ENCODE results near the gene NFIA. TPM values are rescaled to one million over a fixed set of nuclear protein-coding genes. Genes with fewer than 3 reads are reported as not detected.

Gene NFIA
- total and polyA plus RNA-seq, 9 of the 15 experiments (the other 6 are each of a cell fraction or from before 2014, with no cell fraction given): 5.3 to 24.9 (median 9.8) TPM

- 3% methylated on average over 2 of the region's 2 CpGs for WGBS (ENCODE audit: insufficient coverage, low coverage, missing lambda C conversion rate)
- Histone ChIP-seq H3K9ac (ENCODE audit: insufficient read depth in 1 of 2, low read depth in 2 of 2, low read length in 2 of 2) (peak overlapping the region in 1 of 2 experiments; percentile 62; a peak in 2 of 4 replicates), H3K27me3 (ENCODE audit: control insufficient read depth in 2 of 2, insufficient read depth in 2 of 2, low read length in 2 of 2) (no peaks in the 10 kb centered on the region), H3K4me2 (ENCODE audit: insufficient read depth, low read length) (peak overlapping the region; percentile 30; the same call in 1 of the 2 replicates), H3K4me3 (no peak overlapping the region), H3K27ac (ENCODE audit: extremely low read depth, low read depth, low read length) (peak overlapping the region; percentile 86), H3K4me1 (replicated peaks in 1 of 2; ENCODE audit: control insufficient read depth in 2 of 2, insufficient read depth in 2 of 2, low read length in 2 of 2) (peaks cover 9 to 77% of the 10 kb centered on the region in 2 experiments), H3K9me1 (ENCODE audit: control insufficient read depth, insufficient read depth, low read length) (no peaks in the 10 kb centered on the region), H4K20me1 (replicated peaks; ENCODE audit: control insufficient read depth, insufficient read depth, low read length) (no peaks in the 10 kb centered on the region), H3K79me2 (ENCODE audit: control insufficient read depth, insufficient read depth, low read length) (peaks cover 91% of the 10 kb centered on the region), H2AFZ (ENCODE audit: low read depth, low read length) (no peak overlapping the region), H3K36me3 (ENCODE audit: control insufficient read depth, insufficient read depth, low read length) (peaks cover 15% of the 10 kb centered on the region), H3K9me3 (replicated peaks; ENCODE audit: control insufficient read depth, insufficient read depth, low read depth, low read length) (no peaks in the 10 kb centered on the region)
- no TSS peak for BruUV-seq (replicated peaks)
- DNase-seq (ENCODE audit: extremely low read depth in 1 of 4, low spot score in 3 of 4) (no peak), ATAC-seq (peak; percentile 13), FAIRE-seq (no peak)
- in situ Hi-C loops (cut with MboI): no loop called here
- POLR2A ChIA-PET: no interaction called here
- intact Hi-C loops (cut with micrococcal nuclease): no loop called here
- CTCF ChIA-PET (ENCODE audit: low intra/inter-chr PET ratio): no interaction called here
- TF ChIP-seq CBX1 (IDR thresholded peaks at IDR 0.05; ENCODE audit: low read depth): no peak
- TF ChIP-seq, protein P1, sequence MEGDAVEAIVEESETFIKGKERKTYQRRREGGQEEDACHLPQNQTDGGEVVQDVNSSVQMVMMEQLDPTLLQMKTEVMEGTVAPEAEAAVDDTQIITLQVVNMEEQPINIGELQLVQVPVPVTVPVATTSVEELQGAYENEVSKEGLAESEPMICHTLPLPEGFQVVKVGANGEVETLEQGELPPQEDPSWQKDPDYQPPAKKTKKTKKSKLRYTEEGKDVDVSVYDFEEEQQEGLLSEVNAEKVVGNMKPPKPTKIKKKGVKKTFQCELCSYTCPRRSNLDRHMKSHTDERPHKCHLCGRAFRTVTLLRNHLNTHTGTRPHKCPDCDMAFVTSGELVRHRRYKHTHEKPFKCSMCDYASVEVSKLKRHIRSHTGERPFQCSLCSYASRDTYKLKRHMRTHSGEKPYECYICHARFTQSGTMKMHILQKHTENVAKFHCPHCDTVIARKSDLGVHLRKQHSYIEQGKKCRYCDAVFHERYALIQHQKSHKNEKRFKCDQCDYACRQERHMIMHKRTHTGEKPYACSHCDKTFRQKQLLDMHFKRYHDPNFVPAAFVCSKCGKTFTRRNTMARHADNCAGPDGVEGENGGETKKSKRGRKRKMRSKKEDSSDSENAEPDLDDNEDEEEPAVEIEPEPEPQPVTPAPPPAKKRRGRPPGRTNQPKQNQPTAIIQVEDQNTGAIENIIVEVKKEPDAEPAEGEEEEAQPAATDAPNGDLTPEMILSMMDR (IDR thresholded peaks at IDR 0.05 in 2 of 3, conservative IDR thresholded peaks at IDR 0.05 in 1 of 3; ENCODE audit: insufficient read depth in 2 of 3, low read depth in 1 of 3, low read length in 3 of 3): no peak
- no peak for TF ChIP-seq CXXC5 (CRISPR knock-in tag; IDR thresholded peaks at IDR 0.05)
- peak; percentile 26 for TF ChIP-seq CBFA2T2 (conservative IDR thresholded peaks at IDR 0.05)
- TF ChIP-seq TSHZ1 (CRISPR knock-in tag; IDR thresholded peaks at IDR 0.05): no peak
- TF ChIP-seq FOXJ2 (tag; IDR thresholded peaks at IDR 0.05): peak; percentile 52; the same call in 1 of the 2 replicates
- TF ChIP-seq MCM3 (IDR thresholded peaks at IDR 0.05): no peak
- no peak for TF ChIP-seq ZNF23 (CRISPR knock-in tag; IDR thresholded peaks at IDR 0.05)
- peak; percentile 44; the same call in 1 of the 2 replicates for TF ChIP-seq EP300 (IDR thresholded peaks at IDR 0.05; ENCODE audit: low read length)
- no peak for TF ChIP-seq ZNF586 (CRISPR knock-in tag; conservative IDR thresholded peaks at IDR 0.05)
- TF ChIP-seq CTBP1 (IDR thresholded peaks at IDR 0.05; ENCODE audit: borderline replicate concordance): peak; percentile 24; the same call in 1 of the 2 replicates
- peak; percentile 52 for TF ChIP-seq CBFA2T3 (IDR thresholded peaks at IDR 0.05)
- TF ChIP-seq TEAD4 (IDR thresholded peaks at IDR 0.05; ENCODE audit: low read length): peak; percentile 56; the same call in 1 of the 2 replicates
- no peak for TF ChIP-seq TEAD4 (CRISPR knock-in tag; IDR thresholded peaks at IDR 0.05; ENCODE audit: borderline replicate concordance)
- no peak for TF ChIP-seq E2F1 (CRISPR knock-in tag; IDR thresholded peaks at IDR 0.05)
- peak; percentile 59 for TF ChIP-seq ARID1B (IDR thresholded peaks at IDR 0.05)
- peak; percentile 82 for TF ChIP-seq FOSL1 (tag; conservative IDR thresholded peaks at IDR 0.05)
- peak; percentile 30; the same call in 1 of the 2 replicates for TF ChIP-seq ZEB2 (IDR thresholded peaks at IDR 0.05)
- TF ChIP-seq ELF4 (CRISPR knock-in tag; IDR thresholded peaks at IDR 0.05): no peak
- TF ChIP-seq SMARCA4 (IDR thresholded peaks at IDR 0.05): peak; percentile 11; the same call in 1 of the 2 replicates
- TF ChIP-seq BCOR (IDR thresholded peaks at IDR 0.05): no peak
Measured at GRCh38 chr1:61171346-61171745, 89.0 kb downstream of the NFIA start.
